SK-N-SH (cell line): ENCODE data around the gene BSN. TPM values are rescaled to one million over a fixed set of nuclear protein-coding genes. Genes with fewer than 3 reads are reported as not detected.

Experiments used
- CTCF ChIA-PET: fragments of 300-600, 350-600 bp; formaldehyde crosslinking; extraction: SDS; loops from one replicate; lab custom pipeline; 2021; lab: Yijun Ruan, JAX
- POLR2A ChIA-PET: fragments of 350-600 bp; sonication (Branson Sonifier 250); formaldehyde crosslinking; extraction: SDS; loops from one replicate; lab custom pipeline; 2020; ENCODE audit warnings: antibody characterized with exemption, inconsistent platforms; lab: Yijun Ruan, JAX
- DNase-seq: peaks from one replicate; pipeline ENCODE4 v3.0.0; 2012
- H2AFZ ChIP-seq: fragments of 200-600 bp; sonication (generic); 2 replicates; pipeline ENCODE4 v1.8.1; 2016; ENCODE audit warnings: antibody characterized with exemption, mild to moderate bottlenecking, low read depth
- H3F3A ChIP-seq: fragments of 200-600 bp; sonication (generic); replicated peaks from 2 replicates; pipeline ENCODE3; 2016; ENCODE audit warnings: antibody characterized with exemption, mild to moderate bottlenecking; ENCODE audit not compliant: insufficient read depth
- H3K27ac ChIP-seq, 2 experiments: fragments of 200-500 bp in 1 of 2; fragments of 200-600 bp in 1 of 2; sonication (Bioruptor generic) in 1 of 2; sonication (generic), shearing (Covaris generic) in 1 of 2; 2 replicates each; pipeline versions ENCODE4 v1.5.1 to v1.6.1; 2014 to 2016; ENCODE audit warnings: low read depth in 2 of 2, inconsistent platforms in 1 of 2, low read length in 1 of 2, mild to moderate bottlenecking in 1 of 2, mixed read lengths in 1 of 2
- H3K27me3 ChIP-seq: fragments of 200-600 bp; sonication (generic), shearing (Covaris generic); 2 replicates; pipeline ENCODE4 v1.6.1; 2016; ENCODE audit warnings: mixed run types; ENCODE audit not compliant: insufficient read depth
- H3K36me3 ChIP-seq, 2 experiments: fragments of 200-500 bp in 1 of 2; fragments of 200-600 bp in 1 of 2; sonication (Bioruptor generic) in 1 of 2; sonication (generic) in 1 of 2; replicated peaks in 1 of 2; 2 replicates each; pipeline versions ENCODE3 to v1.5.1; 2014 to 2016; ENCODE audit warnings: low read length in 1 of 2, mild to moderate bottlenecking in 1 of 2; ENCODE audit not compliant: insufficient read depth in 2 of 2, control insufficient read depth in 1 of 2
- H3K4me1 ChIP-seq, 2 experiments: fragments of 200-500 bp in 1 of 2; fragments of 200-600 bp in 1 of 2; sonication (Bioruptor generic) in 1 of 2; sonication (generic), shearing (Covaris generic) in 1 of 2; 2 replicates each; pipeline versions ENCODE4 v1.5.1 to v1.6.1; 2014 to 2016; ENCODE audit warnings: low read depth in 1 of 2, low read length in 1 of 2, mixed run types in 1 of 2; ENCODE audit not compliant: insufficient read depth in 2 of 2, control insufficient read depth in 1 of 2
- H3K4me2 ChIP-seq: fragments of 200-600 bp; sonication (generic), shearing (Covaris generic); 2 replicates; pipeline ENCODE4 v1.6.1; 2017; ENCODE audit warnings: mixed run types
- H3K4me3 ChIP-seq, 2 experiments: fragments of 200-500 bp in 1 of 2; fragments of 200-600 bp in 1 of 2; sonication (Bioruptor generic) in 1 of 2; sonication (generic), shearing (Covaris generic) in 1 of 2; 2 replicates each; pipeline versions ENCODE4 v1.5.1 to v1.8.1; 2014 to 2016; ENCODE audit warnings: low read depth in 2 of 2, inconsistent platforms in 1 of 2, low read length in 1 of 2, mild to moderate bottlenecking in 1 of 2, mixed read lengths in 1 of 2, moderate library complexity in 1 of 2
- H3K79me2 ChIP-seq: fragments of 200-600 bp; sonication (generic); 2 replicates; pipeline ENCODE4 v1.8.1; 2017; ENCODE audit warnings: mild to moderate bottlenecking; ENCODE audit not compliant: insufficient read depth
- H3K9ac ChIP-seq: fragments of 200-600 bp; sonication (generic); 2 replicates; pipeline ENCODE4 v1.6.1; 2017; ENCODE audit warnings: mixed run types
- H3K9me2 ChIP-seq: fragments of 200-600 bp; sonication (generic); 2 replicates; pipeline ENCODE4 v1.6.1; 2017; ENCODE audit warnings: mixed run types
- H3K9me3 ChIP-seq: fragments of 200-600 bp; sonication (generic); 2 replicates; pipeline ENCODE4 v1.6.1; 2017; ENCODE audit warnings: mixed run types, mild to moderate bottlenecking, moderate library complexity
- H4K20me1 ChIP-seq: fragments of 200-600 bp; sonication (generic); 2 replicates; pipeline ENCODE4 v1.6.1; 2017; ENCODE audit warnings: mild to moderate bottlenecking, mixed run types; ENCODE audit not compliant: insufficient read depth
- ELF1 ChIP-seq: IDR thresholded peaks from 2 replicates; pipeline ENCODE4 v1.4.0; 2012
- EZH2phosphoT487 ChIP-seq: fragments of 200-600 bp; sonication (generic); IDR thresholded peaks from 2 replicates; pipeline ENCODE4 v1.6.1; 2017; ENCODE audit warnings: low read depth, mixed run types, mild to moderate bottlenecking, antibody characterized with exemption, moderate library complexity, borderline replicate concordance
- FOSL2 ChIP-seq: IDR thresholded peaks from 2 replicates; pipeline ENCODE4 v1.4.0; 2012; ENCODE audit warnings: low read depth, mild to moderate bottlenecking, moderate library complexity, borderline replicate concordance
- FOXM1 ChIP-seq: IDR thresholded peaks from 2 replicates; pipeline ENCODE4 v1.4.0; 2012; ENCODE audit warnings: low read depth, mild to moderate bottlenecking
- GATA2 ChIP-seq: sonication (generic); formaldehyde crosslinking; IDR thresholded peaks from 2 replicates; pipeline ENCODE4 v1.5.0; 2020; ENCODE audit warnings: mild to moderate bottlenecking, missing genetic modification reagents
- JUND ChIP-seq: IDR thresholded peaks from 2 replicates; pipeline ENCODE4 v1.4.0; 2012
- MXI1 ChIP-seq: IDR thresholded peaks from 2 replicates; pipeline ENCODE4 v1.6.1; 2012; ENCODE audit warnings: mild to moderate bottlenecking, low read depth, low read length, improper control_type of control experiment
- NFIC ChIP-seq: IDR thresholded peaks from 2 replicates; pipeline ENCODE4 v1.4.0; 2012; ENCODE audit warnings: borderline replicate concordance
- NRF1 ChIP-seq: IDR thresholded peaks from 2 replicates; pipeline ENCODE4 v1.6.1; 2012; ENCODE audit warnings: low read depth, mild to moderate bottlenecking, low read length
- POLR2AphosphoS5 ChIP-seq: IDR thresholded peaks from 2 replicates; pipeline ENCODE4 v1.6.1; 2012; ENCODE audit warnings: low read depth, low read length
- RAD21 ChIP-seq: IDR thresholded peaks from 2 replicates; pipeline ENCODE4 v1.6.1; 2012; ENCODE audit warnings: mild to moderate bottlenecking, low read length
- RCOR1 ChIP-seq: fragments of 150-350 bp; IDR thresholded peaks from 2 replicates; pipeline ENCODE4 v1.6.1; 2017; ENCODE audit warnings: antibody characterized with exemption, low read length
- RFX5 ChIP-seq: IDR thresholded peaks from 2 replicates; pipeline ENCODE4 v1.6.1; 2012; ENCODE audit warnings: mild to moderate bottlenecking, improper control_type of control experiment, low read length
- RXRA ChIP-seq: IDR thresholded peaks from 2 replicates; pipeline ENCODE4 v1.4.0; 2012; ENCODE audit warnings: low read depth, mild to moderate bottlenecking, borderline replicate concordance
- SMC3 ChIP-seq: IDR thresholded peaks from 2 replicates; pipeline ENCODE4 v1.6.1; 2012; ENCODE audit warnings: low read depth, low read length, improper control_type of control experiment
- TAF1 ChIP-seq: IDR thresholded peaks from 2 replicates; pipeline ENCODE4 v1.6.1; 2012; ENCODE audit warnings: low read depth, mild to moderate bottlenecking, low read length, moderate library complexity, borderline replicate concordance
- TCF12 ChIP-seq: IDR thresholded peaks from 2 replicates; pipeline ENCODE4 v1.4.0; 2012
- TEAD4 ChIP-seq: IDR thresholded peaks from 2 replicates; pipeline ENCODE4 v1.4.0; 2012; ENCODE audit warnings: mild to moderate bottlenecking, borderline replicate concordance; ENCODE audit not compliant: insufficient read depth
- WGBS: methylation state at CpG from one replicate; pipeline ENCODE4 v1.1.6; 2017; ENCODE audit warnings: low lambda C conversion rate; 5-methylcytosine and 5-hydroxymethylcytosine counted together
- polyA plus RNA-seq, 3 experiments: library from polyadenylated mRNA; depleted of rRNA; stranded (reverse); fragments of >200 nt; gene quantifications; 2 replicates each; pipeline ENCODE4 v1.2.3, GENCODE V29; 2012
- TF ChIP-seq, protein P1 (sequence below): IDR thresholded peaks from 2 replicates; pipeline ENCODE4; 2012
- TF ChIP-seq, protein P2 (sequence below): IDR thresholded peaks from 2 replicates; pipeline ENCODE4 v1.4.0; 2012; ENCODE audit warnings: low read depth
- TF ChIP-seq, protein P3 (sequence below): fragments of 150-350 bp; IDR thresholded peaks from 2 replicates; pipeline ENCODE4 v1.6.1; 2017; ENCODE audit warnings: antibody characterized with exemption, low read length, low read depth, borderline replicate concordance

BSN gene
- polyA plus RNA-seq, 1 of the 3 experiments (the other 2 are of a cell fraction) = 0.07 TPM

DNA sequence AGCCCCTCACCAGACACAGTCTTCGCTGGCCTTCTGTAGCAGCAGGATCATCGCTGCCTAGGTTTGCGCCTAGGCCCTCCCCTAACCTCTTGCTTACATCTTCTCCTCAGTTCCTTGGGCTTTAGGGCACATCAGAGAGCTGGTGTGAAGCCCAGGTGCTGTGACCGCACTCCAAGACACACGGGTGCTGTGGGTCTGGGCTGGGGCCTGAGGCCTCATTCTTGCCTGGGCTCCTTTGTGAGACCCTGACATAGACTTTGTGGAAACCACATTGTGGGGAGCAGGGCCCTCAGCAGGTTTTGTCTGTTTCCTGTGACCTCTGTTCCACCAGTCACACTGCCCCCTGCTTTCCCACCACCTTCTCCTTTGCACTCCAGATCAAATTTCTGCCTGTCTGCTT, 157.2 kb downstream of the BSN start:
- Histone ChIP-seq H4K20me1 (no peaks in the 10 kb centered on the region), H3K4me3 (no peak overlapping the region), H3K79me2 (no peaks in the 10 kb centered on the region), H3K4me1 (no peaks in the 10 kb centered on the region), H3K27me3 (no peaks in the 10 kb centered on the region), H3F3A (no peaks in the 10 kb centered on the region), H3K9me2 (no peaks in the 10 kb centered on the region), H3K27ac (no peak overlapping the region), H3K4me2 (no peak overlapping the region), H3K36me3 (peaks cover 8 to 14% of the 10 kb centered on the region in 2 experiments), H3K9me3 (no peaks in the 10 kb centered on the region), H2AFZ (no peak overlapping the region), H3K9ac (no peak overlapping the region)
- ChIA-PET POLR2A (interaction anchor here (1.2 kb wide), 1 partner anchor 12 kb away, joined by 4 read pairs; the partner anchor contains the start of gene GMPPB), CTCF (interaction anchor here (0.5 to 1.9 kb wide), 7 partner anchors 8 to 172 kb away, joined by 3 to 14 read pairs (median 3); no protein-coding TSS in a partner anchor)
- no peak for DNase-seq
- TF ChIP-seq TEAD4 (no peak), NFIC (no peak), EZH2phosphoT487 (no peak), SMC3 (no peak), RFX5 (no peak), JUND (no peak), RXRA (no peak), FOXM1 (no peak), RCOR1 (no peak), ELF1 (no peak), TCF12 (no peak)
- TF ChIP-seq, protein P1, sequence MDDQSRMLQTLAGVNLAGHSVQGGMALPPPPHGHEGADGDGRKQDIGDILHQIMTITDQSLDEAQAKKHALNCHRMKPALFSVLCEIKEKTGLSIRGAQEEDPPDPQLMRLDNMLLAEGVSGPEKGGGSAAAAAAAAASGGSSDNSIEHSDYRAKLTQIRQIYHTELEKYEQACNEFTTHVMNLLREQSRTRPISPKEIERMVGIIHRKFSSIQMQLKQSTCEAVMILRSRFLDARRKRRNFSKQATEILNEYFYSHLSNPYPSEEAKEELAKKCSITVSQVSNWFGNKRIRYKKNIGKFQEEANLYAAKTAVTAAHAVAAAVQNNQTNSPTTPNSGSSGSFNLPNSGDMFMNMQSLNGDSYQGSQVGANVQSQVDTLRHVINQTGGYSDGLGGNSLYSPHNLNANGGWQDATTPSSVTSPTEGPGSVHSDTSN = no peak
- TF ChIP-seq, protein P2, sequence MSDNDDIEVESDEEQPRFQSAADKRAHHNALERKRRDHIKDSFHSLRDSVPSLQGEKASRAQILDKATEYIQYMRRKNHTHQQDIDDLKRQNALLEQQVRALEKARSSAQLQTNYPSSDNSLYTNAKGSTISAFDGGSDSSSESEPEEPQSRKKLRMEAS = no peak
- TF ChIP-seq, protein P3, sequence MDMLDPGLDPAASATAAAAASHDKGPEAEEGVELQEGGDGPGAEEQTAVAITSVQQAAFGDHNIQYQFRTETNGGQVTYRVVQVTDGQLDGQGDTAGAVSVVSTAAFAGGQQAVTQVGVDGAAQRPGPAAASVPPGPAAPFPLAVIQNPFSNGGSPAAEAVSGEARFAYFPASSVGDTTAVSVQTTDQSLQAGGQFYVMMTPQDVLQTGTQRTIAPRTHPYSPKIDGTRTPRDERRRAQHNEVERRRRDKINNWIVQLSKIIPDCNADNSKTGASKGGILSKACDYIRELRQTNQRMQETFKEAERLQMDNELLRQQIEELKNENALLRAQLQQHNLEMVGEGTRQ = no peak
- 97% methylated on average over 3 of the region's 5 CpGs for WGBS

DNA sequence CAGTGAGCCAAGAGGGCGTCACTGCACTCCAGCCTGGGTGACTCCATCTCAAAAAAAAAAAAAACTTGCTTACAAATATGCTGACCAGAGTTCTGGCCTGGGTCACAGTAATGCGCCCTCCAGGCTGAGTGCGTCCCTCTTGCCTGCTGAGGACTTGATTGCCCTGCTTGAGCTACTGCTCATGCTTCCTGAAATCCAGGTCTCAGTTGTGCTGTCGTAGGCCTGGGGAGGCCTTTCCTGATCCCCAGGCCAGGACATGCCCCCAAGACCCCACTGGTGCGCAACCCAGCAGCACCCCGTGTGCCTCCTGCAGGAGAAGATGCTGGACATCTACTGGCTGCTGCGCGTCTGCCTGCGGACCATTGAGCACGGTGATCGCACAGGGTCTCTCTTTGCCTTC, 157.9 kb downstream of the BSN start:
- CTCF ChIA-PET = interaction anchor here (0.9 to 1.9 kb wide), 5 partner anchors 9 to 173 kb away, joined by 3 to 14 read pairs (median 4); no protein-coding TSS in a partner anchor
- Histone ChIP-seq H3K9me3 (no peaks in the 10 kb centered on the region), H4K20me1 (no peaks in the 10 kb centered on the region), H3K27me3 (no peaks in the 10 kb centered on the region), H3K9me2 (no peaks in the 10 kb centered on the region), H3K9ac (no peak overlapping the region), H3F3A (no peaks in the 10 kb centered on the region), H3K4me1 (no peaks in the 10 kb centered on the region), H3K4me3 (no peak overlapping the region), H3K27ac (no peak overlapping the region), H3K79me2 (no peaks in the 10 kb centered on the region), H3K36me3 (peaks cover 8 to 16% of the 10 kb centered on the region in 2 experiments), H3K4me2 (no peak overlapping the region), H2AFZ (no peak overlapping the region)
- DNase-seq = no peak
- no peak for TF ChIP-seq FOSL2
- no peak for TF ChIP-seq MXI1
- TF ChIP-seq JUND = no peak
- TF ChIP-seq ELF1 = no peak
- TF ChIP-seq, protein P1 = no peak
- no peak for TF ChIP-seq POLR2AphosphoS5
- TF ChIP-seq TAF1 = no peak
- no peak for TF ChIP-seq RFX5
- no peak for TF ChIP-seq GATA2
- TF ChIP-seq RAD21 = no peak
- no peak for TF ChIP-seq NRF1
- TF ChIP-seq, protein P2 = no peak
- POLR2A ChIA-PET = interaction anchor here (0.9 to 1.2 kb wide), 2 partner anchors 11 to 173 kb away, joined by 4 read pairs; partner anchors contain the start of gene GMPPB
- 98% methylated on average over 4 of the region's 11 CpGs for WGBS
